ENCODE measurements around the gene RCBTB2.

GRCh38 chr13:48504606-48505005 is 28.3 kb downstream of the RCBTB2 start:
- TF ChIP-seq CTCF (tag by site-specific recombination; IDR thresholded peaks at IDR 0.05) = no peak
- no peak for TF ChIP-seq GLIS1 (tag by site-specific recombination; IDR thresholded peaks at IDR 0.05)
